GM19035 (cell line): ENCODE measurements around the gene RSPO3.

ENCODE experiments used
- ATAC-seq: cut with Tn5 transposase; IDR thresholded peaks from one replicate; pipeline ENCODE4 v1.9.1; 2021; ENCODE audit not compliant: unreplicated experiment

Gene RSPO3

GRCh38 chr6:127154509-127154908 is 36.0 kb downstream of the RSPO3 start:
- ATAC-seq: no peak

GRCh38 chr6:127160484-127160883 is 42.0 kb downstream of the RSPO3 start:
- ATAC-seq: no peak

GRCh38 chr6:127162836-127163235 is 44.4 kb downstream of the RSPO3 start:
- no peak for ATAC-seq

- no peak for ATAC-seq
These were observed 45.6 kb downstream of the RSPO3 start for GRCh38 chr6:127164036-127164435.

GRCh38 chr6:127164565-127164964 is 46.1 kb downstream of the RSPO3 start:
- no peak for ATAC-seq

GRCh38 chr6:127173156-127173940 is 54.9 kb downstream of the RSPO3 start:
- no peak for ATAC-seq

- ATAC-seq: no peak
These were observed 57.7 kb downstream of the RSPO3 start for GRCh38 chr6:127176146-127176545.

- no peak for ATAC-seq
These were observed 58.8 kb downstream of the RSPO3 start for GRCh38 chr6:127177030-127177922.

- no peak for ATAC-seq
These were observed 59.4 kb downstream of the RSPO3 start for GRCh38 chr6:127177923-127178231.

GRCh38 chr6:127178746-127179145 is 60.3 kb downstream of the RSPO3 start:
- ATAC-seq: no peak

GRCh38 chr6:127180426-127180825 is 62.0 kb downstream of the RSPO3 start:
- no peak for ATAC-seq

GRCh38 chr6:127182501-127182900 is 64.0 kb downstream of the RSPO3 start:
- ATAC-seq: no peak

GRCh38 chr6:127185437-127185995 is 67.0 kb downstream of the RSPO3 start:
- ATAC-seq: no peak

GRCh38 chr6:127186889-127187288 is 68.4 kb downstream of the RSPO3 start:
- no peak for ATAC-seq

- ATAC-seq: no peak
These were observed 70.3 kb downstream of the RSPO3 start for GRCh38 chr6:127188744-127189143.

GRCh38 chr6:127190552-127190951 is 72.1 kb downstream of the RSPO3 start:
- no peak for ATAC-seq

GRCh38 chr6:127191716-127192115 is 73.2 kb downstream of the RSPO3 start:
- ATAC-seq: no peak

- no peak for ATAC-seq
These were observed 74.6 kb downstream of the RSPO3 start for GRCh38 chr6:127192911-127193541.

- ATAC-seq: no peak
These were observed 77.4 kb downstream of the RSPO3 start for GRCh38 chr6:127195833-127196232.

- no peak for ATAC-seq
These were observed 80.1 kb downstream of the RSPO3 start for GRCh38 chr6:127198549-127198948.

GRCh38 chr6:127199470-127199869 is 81.0 kb downstream of the RSPO3 start:
- ATAC-seq: no peak
